DMS79 treated with DMSO at 0.1 percent for 48 hours (cell line): ENCODE data around the gene C9orf50.

Experiments used
- DNase-seq: peaks from one replicate; lab custom pipeline; 2025; lab: John Stamatoyannopoulos, UW

Gene C9orf50

GRCh38 chr9:129570450-129571297 lies 50.2 kb downstream of the C9orf50 start:
- no peak for DNase-seq

GRCh38 chr9:129569502-129570449 lies 51.1 kb downstream of the C9orf50 start:
- no peak for DNase-seq

- DNase-seq, result no peak
Measured at GRCh38 chr9:129568560-129569501, 52.1 kb downstream of the C9orf50 start.

GRCh38 chr9:129567842-129568559 lies 52.9 kb downstream of the C9orf50 start:
- peak; percentile 12 for DNase-seq

- DNase-seq, result no peak
Measured at GRCh38 chr9:129567329-129567728, 53.6 kb downstream of the C9orf50 start.

GRCh38 chr9:129566563-129567266 lies 54.2 kb downstream of the C9orf50 start:
- DNase-seq, result no peak

- DNase-seq, result no peak
Measured at GRCh38 chr9:129562917-129563316, 58.0 kb downstream of the C9orf50 start.

GRCh38 chr9:129562514-129562913 lies 58.4 kb downstream of the C9orf50 start:
- no peak for DNase-seq
